B cell (primary cell): ENCODE measurements around the gene CD14. TPM values are rescaled to one million over a fixed set of nuclear protein-coding genes. Genes with fewer than 3 reads are reported as not detected.
"Not testable (repeated sequence)": the region's sequence is repeated elsewhere in the genome, so short reads cannot be mapped to it uniquely, and the experiment has no call there.

Source experiments
- ATAC-seq: fragments of 200-7000 bp; cut with Tn5 transposase; one replicate; pipeline ENCODE4 v1.10.0; 2021; ENCODE audit warnings: low read depth, mild to moderate bottlenecking, moderate number of reproducible peaks, moderate library complexity
- CTCF ChIA-PET: fragments of 350-600 bp; sonication (Branson Sonifier 250); formaldehyde crosslinking; loops from one replicate; lab custom pipeline; 2021; ENCODE audit warnings: antibody characterized with exemption, inconsistent platforms; lab: Charles Lee
- POLR2A ChIA-PET: fragments of 350-600 bp; sonication (Branson Sonifier 250); formaldehyde crosslinking; loops from one replicate; lab custom pipeline; 2021; ENCODE audit warnings: antibody characterized with exemption; lab: Charles Lee
- DNase-seq: peaks from one replicate; pipeline ENCODE4 v3.0.0; 2013
- H2AFZ ChIP-seq: 2 replicates; pipeline ENCODE4 v1.6.1; 2012; ENCODE audit warnings: mild to moderate bottlenecking, low read depth, low read length; ENCODE audit not compliant: insufficient read depth, poor library complexity, severe bottlenecking
- H3K27ac ChIP-seq, 2 donors: 1 replicate in 1 of 2; 2 replicates in 1 of 2; pipeline ENCODE4 v1.5.1; 2012 to 2013; ENCODE audit warnings: low read length in 2 of 2, mild to moderate bottlenecking in 2 of 2, moderate library complexity in 1 of 2
- H3K27me3 ChIP-seq, 4 experiments: fragments of 200-600 bp in 1 of 4; sonication (generic) in 1 of 4; replicated peaks in 1 of 4; 1 replicate in 2 of 4; 2 replicates in 2 of 4; pipeline versions ENCODE4 v1.6.1 to v1.7.0; 2013 to 2016; ENCODE audit warnings: low read length in 3 of 4, mild to moderate bottlenecking in 2 of 4, mixed read lengths in 1 of 4, moderate library complexity in 1 of 4; ENCODE audit not compliant: insufficient read depth in 4 of 4, control insufficient read depth in 3 of 4; ENCODE audit errors: control extremely low read depth in 1 of 4
- H3K36me3 ChIP-seq, 2 experiments: replicated peaks in 1 of 2; 1 replicate in 1 of 2; 2 replicates in 1 of 2; pipeline versions ENCODE4 v1.6.1 to v1.7.1; 2013; ENCODE audit warnings: low read length in 1 of 2; ENCODE audit not compliant: insufficient read depth in 2 of 2, control insufficient read depth in 1 of 2; ENCODE audit errors: control extremely low read depth in 1 of 2, extremely low read depth in 1 of 2
- H3K4me1 ChIP-seq, 2 donors: fragments of 200-600 bp in 1 of 2; sonication (generic) in 1 of 2; 1 replicate in 1 of 2; 2 replicates in 1 of 2; pipeline versions ENCODE4 v1.5.1 to v1.6.1; 2013 to 2017; ENCODE audit warnings: low read length in 2 of 2; ENCODE audit not compliant: control insufficient read depth in 2 of 2, insufficient read depth in 2 of 2
- H3K4me2 ChIP-seq: replicated peaks from 2 replicates; pipeline ENCODE3; 2012; ENCODE audit warnings: mild to moderate bottlenecking, low read depth, low read length; ENCODE audit not compliant: poor library complexity, severe bottlenecking
- H3K4me3 ChIP-seq, 5 experiments: fragments of 200-600 bp in 1 of 5; sonication (generic) in 1 of 5; 1 replicate in 3 of 5; 2 replicates in 2 of 5; pipeline versions ENCODE4 v1.5.1 to v1.7.0; 2011 to 2016; ENCODE audit warnings: low read length in 4 of 5, mild to moderate bottlenecking in 4 of 5, low read depth in 2 of 5, control low read depth in 1 of 5, moderate library complexity in 1 of 5; ENCODE audit not compliant: insufficient read depth in 1 of 5; ENCODE audit errors: control extremely low read depth in 1 of 5, extremely low read depth in 1 of 5
- H3K79me2 ChIP-seq: fragments of 200-600 bp; sonication (generic); one replicate; pipeline ENCODE4 v1.6.0; 2016; ENCODE audit warnings: low read length; ENCODE audit not compliant: control insufficient read depth, insufficient read depth
- H3K9ac ChIP-seq: fragments of 200-600 bp; sonication (generic); 2 replicates; pipeline ENCODE4 v1.6.1; 2017; ENCODE audit warnings: mild to moderate bottlenecking, low read length, moderate library complexity
- H3K9me3 ChIP-seq, 3 donors: one replicate each; pipeline versions ENCODE4 v1.6.1 to v1.7.1; 2013; ENCODE audit warnings: low read length in 2 of 3; ENCODE audit not compliant: control insufficient read depth in 2 of 3, insufficient read depth in 1 of 3; ENCODE audit errors: control extremely low read depth in 1 of 3
- H4K20me1 ChIP-seq: 2 replicates; pipeline ENCODE4 v1.6.0; 2012; ENCODE audit warnings: mild to moderate bottlenecking, low read length; ENCODE audit not compliant: insufficient read depth, control insufficient read depth, poor library complexity, severe bottlenecking
- H3K27ac Mint-ChIP-seq: one replicate; pipeline ENCODE4 v1.8.0; 2021; ENCODE audit warnings: mixed read lengths
- H3K27me3 Mint-ChIP-seq: one replicate; pipeline ENCODE4 v1.8.0; 2021; ENCODE audit warnings: mixed read lengths
- H3K4me1 Mint-ChIP-seq: one replicate; pipeline ENCODE4 v1.8.0; 2021; ENCODE audit warnings: mixed read lengths
- H3K4me3 Mint-ChIP-seq: one replicate; pipeline ENCODE4 v1.8.0; 2021; ENCODE audit warnings: mixed read lengths
- H3K9me3 Mint-ChIP-seq: one replicate; pipeline ENCODE4 v1.8.0; 2022; ENCODE audit warnings: mixed read lengths; ENCODE audit not compliant: insufficient read depth
- CTCF ChIP-seq: fragments of 200-600 bp; IDR thresholded peaks from one replicate; pipeline ENCODE4 v1.8.0; 2022; ENCODE audit warnings: antibody characterized with exemption, mild to moderate bottlenecking
- EZH2 ChIP-seq: IDR thresholded peaks from 2 replicates; pipeline ENCODE4 v1.6.1; 2012; ENCODE audit warnings: borderline replicate concordance, low read depth, mild to moderate bottlenecking, moderate library complexity, low read length; ENCODE audit not compliant: insufficient read depth, poor library complexity, severe bottlenecking
- WGBS: methylation state at CpG from one replicate; pipeline ENCODE4 v1.1.5; 2013; ENCODE audit warnings: missing lambda C conversion rate; ENCODE audit not compliant: insufficient coverage; 5-methylcytosine and 5-hydroxymethylcytosine counted together
- intact Hi-C: fragments of 100-400 bp; cut with micrococcal nuclease; formaldehyde crosslinking; loops from one replicate; pipeline ENCODE4 v1.10.0; 2022
- polyA plus RNA-seq: library from polyadenylated mRNA; depleted of rRNA; stranded (reverse); fragments of >200 nt; gene quantifications from 2 replicates; pipeline ENCODE4 v1.2.3, GENCODE V29; 2012
- total RNA-seq, 2 donors: library from RNA; stranded (reverse); fragments of 120-200 nt in 1 of 2; gene quantifications; 1 replicate in 1 of 2; 2 replicates in 1 of 2; pipeline versions ENCODE4 v1.2.3 to v1.2.4, GENCODE V29; 2013 to 2022

The CD14 gene
- total and polyA plus RNA-seq, 2 donors (not counting 1 experiment from before 2014, with no cell fraction given), result 1.8 to 11.4 TPM

DNA sequence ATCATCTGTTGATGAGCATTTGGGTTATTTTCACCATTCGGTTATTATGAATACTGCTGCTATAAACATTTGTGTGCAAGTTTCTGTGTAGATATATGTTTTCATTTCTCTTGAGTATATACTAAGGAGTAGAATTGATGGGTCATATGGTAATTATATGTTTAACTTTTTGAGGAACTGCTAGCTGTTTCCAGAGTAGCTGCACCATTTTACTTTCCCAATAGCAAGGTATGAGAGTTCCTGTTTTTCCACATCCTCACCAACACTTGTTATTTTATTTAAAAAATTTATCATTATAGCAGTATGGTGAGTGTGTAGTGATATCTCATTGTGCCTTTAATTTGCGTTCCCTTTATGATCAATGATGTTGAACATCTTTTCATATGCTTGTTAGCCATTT is 29.2 kb downstream of the CD14 start:
- H3K4me2 ChIP-seq, result no peak overlapping the region
- POLR2A ChIA-PET, result no interaction called here
- intact Hi-C loops, result no loop called here
- H3K9me3 ChIP-seq, result no peaks in the 10 kb centered on the region
- TF ChIP-seq EZH2 (no peak), CTCF (no peak)
- H3K27me3 ChIP-seq, result no peaks in the 10 kb centered on the region
- Mint-ChIP-seq H3K4me1 (no peaks in the 10 kb centered on the region), H3K27me3 (peaks cover 3% of the 10 kb centered on the region), H3K4me3 (no peak overlapping the region), H3K27ac (no peak overlapping the region), H3K9me3 (no peaks in the 10 kb centered on the region)
- H2AFZ ChIP-seq, result no peak overlapping the region
- no peak overlapping the region for H3K9ac ChIP-seq
- no peaks in the 10 kb centered on the region for H3K36me3 ChIP-seq
- H4K20me1 ChIP-seq, result no peaks in the 10 kb centered on the region
- ATAC-seq (no peak), DNase-seq (no peak)
- H3K4me1 ChIP-seq, result no peaks in the 10 kb centered on the region
- H3K27ac ChIP-seq, result no peak overlapping the region
- H3K4me3 ChIP-seq, result no peak overlapping the region
- H3K79me2 ChIP-seq, result no peaks in the 10 kb centered on the region
- CTCF ChIA-PET, result no interaction called here
- no CpG with 5 or more reads among the region's 2 CpGs for WGBS

DNA sequence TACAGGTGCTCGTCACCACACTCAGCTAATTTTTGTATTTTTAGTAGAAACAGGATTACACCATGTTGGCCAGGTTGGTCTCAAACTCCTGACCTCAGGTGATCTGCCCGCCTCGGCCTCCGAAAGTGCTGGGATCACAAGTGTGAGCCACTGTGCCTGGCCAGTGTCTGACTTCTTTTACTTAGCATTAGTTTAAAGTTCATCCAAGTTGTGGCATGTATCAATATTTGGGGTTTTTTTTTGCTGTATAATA is 29.6 kb downstream of the CD14 start:
- POLR2A ChIA-PET, intact Hi-C loops, DNase-seq: not testable (repeated sequence)

More for the DNA sequence above, 29.6 kb downstream of the CD14 start:
- H3K9me3 Mint-ChIP-seq, H3K27me3 Mint-ChIP-seq, CTCF ChIA-PET, H3K79me2 ChIP-seq, H3K9me3 ChIP-seq, H3K9ac ChIP-seq, H3K4me1 Mint-ChIP-seq, H3K4me3 Mint-ChIP-seq, H3K4me1 ChIP-seq, H3K4me3 ChIP-seq, ATAC-seq, H4K20me1 ChIP-seq, H3K27me3 ChIP-seq, H3K36me3 ChIP-seq, H3K4me2 ChIP-seq, H3K27ac ChIP-seq, H2AFZ ChIP-seq, H3K27ac Mint-ChIP-seq: not testable (repeated sequence)
- 92% methylated on average over 4 of the region's 4 CpGs for WGBS
